GM19395 (cell line): ENCODE data around the gene LTBP1.
"Not testable (repeated sequence)": the region's sequence is repeated elsewhere in the genome, so short reads cannot be mapped to it uniquely, and the experiment has no call there.

ENCODE experiments used
- ATAC-seq: cut with Tn5 transposase; IDR thresholded peaks from one replicate; pipeline ENCODE4 v1.9.1; 2021; ENCODE audit warnings: mild to moderate bottlenecking, moderate library complexity; ENCODE audit not compliant: unreplicated experiment

LTBP1 gene

DNA sequence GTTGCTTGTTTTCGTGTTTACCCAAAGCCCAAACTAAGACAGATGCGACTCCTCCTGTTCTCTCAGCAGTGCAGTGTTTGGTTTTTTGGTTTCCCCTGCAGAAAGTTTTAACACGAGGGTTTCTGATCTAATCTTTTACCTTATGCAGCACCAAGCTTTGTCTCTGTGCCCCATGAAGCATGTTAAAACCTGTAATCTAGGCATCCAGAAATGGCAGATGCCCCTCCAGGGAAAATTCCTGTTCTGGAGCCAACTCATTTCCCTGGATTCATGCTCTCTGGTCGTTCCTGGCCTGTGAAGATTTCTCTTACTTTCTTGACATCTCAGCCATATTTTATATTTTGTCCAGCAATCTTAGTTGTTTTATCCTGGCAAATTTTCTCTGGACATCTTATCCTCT lies 91.5 kb downstream of the LTBP1 start:
- ATAC-seq, result no peak

DNA sequence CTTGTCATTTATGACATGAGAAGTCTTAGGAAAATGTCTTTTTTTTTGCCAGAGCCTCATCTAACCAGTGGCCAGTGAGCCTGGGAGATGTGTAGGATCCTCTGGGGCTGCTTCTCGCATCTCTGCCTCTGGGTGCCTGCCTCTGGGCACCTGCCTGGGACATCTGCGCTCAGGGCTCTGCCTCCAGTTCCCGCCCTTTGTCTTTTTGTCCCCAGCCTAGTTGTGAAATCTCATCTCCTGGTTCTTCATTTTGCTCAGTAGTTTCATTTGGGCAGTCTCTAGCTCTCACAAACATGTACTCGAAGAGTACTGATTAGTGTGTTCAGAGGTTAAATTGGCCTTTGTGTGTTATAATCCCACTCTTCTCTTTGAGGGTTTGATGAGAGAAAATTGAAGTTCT lies 92.0 kb downstream of the LTBP1 start:
- no peak for ATAC-seq

DNA sequence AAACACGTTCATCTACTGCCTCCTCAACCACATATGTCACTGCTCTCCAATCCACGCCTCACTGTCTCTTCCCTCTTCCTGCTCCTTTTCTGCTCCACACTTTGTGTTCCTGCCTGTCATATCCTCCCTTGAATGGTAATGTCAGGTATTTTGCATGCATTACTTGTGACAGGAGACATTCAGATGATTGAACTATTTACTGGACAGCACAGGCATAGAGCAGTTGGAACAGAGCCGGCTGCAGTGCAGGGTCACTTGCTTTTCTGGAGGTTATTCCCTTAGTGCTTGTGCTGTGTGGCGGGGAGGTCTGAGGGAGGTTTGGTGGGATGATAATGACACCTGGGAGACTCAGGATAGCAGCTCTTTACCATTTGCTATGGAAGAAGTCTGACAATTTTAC lies 93.8 kb downstream of the LTBP1 start:
- ATAC-seq, result no peak

- ATAC-seq, result no peak
Measured at GRCh38 chr2:33042265-33042664, 95.5 kb downstream of the LTBP1 start.

GRCh38 chr2:33042819-33043218 lies 96.1 kb downstream of the LTBP1 start:
- ATAC-seq, result no peak

DNA sequence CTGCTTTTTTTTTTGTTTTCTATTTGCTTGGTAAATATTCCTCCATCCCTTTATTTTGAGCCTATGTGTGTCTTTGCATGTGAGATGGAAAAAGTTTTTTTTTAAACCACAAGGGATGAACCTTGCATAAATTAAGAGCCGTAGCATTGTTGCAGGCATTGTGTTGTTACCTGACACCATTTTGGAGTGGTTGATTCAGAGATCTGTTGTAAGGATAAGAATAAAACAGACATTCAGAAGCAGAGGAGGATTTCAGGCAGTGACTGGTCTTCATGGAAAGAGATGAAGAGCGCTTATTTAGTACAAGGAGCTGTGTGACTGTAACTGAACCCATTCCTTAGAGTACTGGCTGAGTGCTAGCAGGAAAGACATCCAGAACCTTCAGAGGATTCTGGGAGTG lies 101.2 kb downstream of the LTBP1 start:
- no peak for ATAC-seq

DNA sequence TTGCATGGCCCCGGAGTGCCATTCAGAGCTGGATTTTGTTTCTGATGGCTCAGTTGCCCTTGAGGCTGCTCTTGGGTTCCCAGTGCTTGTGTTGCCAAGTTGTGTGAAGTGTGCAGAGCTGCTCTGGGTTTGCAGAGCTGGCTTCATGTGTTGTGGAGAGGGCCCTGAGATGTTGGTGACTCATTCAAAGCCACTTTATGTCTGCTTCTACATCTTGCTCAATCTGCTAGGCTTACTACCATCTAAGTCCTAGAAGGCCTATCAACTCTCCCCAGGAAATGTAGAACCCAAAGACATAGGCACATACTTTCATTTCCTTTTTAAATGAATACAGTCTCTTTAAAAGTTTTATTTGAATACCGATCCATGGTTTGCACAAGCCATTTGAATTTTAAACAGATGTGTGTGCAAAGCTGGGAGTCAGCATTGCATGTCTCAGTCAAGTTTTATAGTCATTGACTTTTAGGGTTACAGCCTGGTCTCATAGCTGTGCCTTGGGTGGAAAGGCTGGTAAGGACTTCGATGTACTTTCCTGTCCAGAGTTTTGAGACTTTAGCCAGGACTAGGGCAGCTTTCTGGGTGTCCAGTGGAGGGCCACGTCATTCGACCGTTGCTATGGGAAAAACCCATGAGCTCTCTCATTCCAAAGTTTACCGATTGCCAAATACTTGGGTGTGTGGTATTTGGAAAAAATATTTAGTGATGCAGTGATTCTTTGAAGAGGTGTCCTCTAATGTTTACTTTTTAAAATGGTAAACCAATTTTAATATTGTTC lies 105.0 kb downstream of the LTBP1 start:
- no peak for ATAC-seq

- no peak for ATAC-seq
Measured at GRCh38 chr2:33052361-33052735, 105.6 kb downstream of the LTBP1 start.

- not testable (repeated sequence) for ATAC-seq
Measured at GRCh38 chr2:33052795-33053194, 106.0 kb downstream of the LTBP1 start.

DNA sequence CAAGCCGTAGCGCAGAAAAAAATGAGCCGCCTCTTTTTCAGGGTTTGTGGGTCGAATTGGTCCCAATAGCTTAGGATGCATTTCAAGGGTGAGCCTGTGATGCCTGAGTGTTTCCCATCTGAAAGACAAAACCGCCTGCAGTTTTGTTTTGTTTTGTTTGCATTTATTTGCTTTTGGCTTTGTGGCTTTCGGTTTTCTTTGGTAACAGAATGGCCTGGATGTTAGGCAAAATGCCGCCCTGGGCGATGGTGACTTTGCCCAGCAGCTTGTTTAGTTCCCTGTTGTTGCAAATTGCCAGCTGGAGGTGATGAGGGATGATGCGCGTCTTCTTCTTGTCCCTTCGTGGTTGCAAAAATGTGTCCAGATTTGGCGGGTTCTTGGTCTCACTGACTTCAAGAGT lies 109.4 kb downstream of the LTBP1 start:
- ATAC-seq, result no peak

DNA sequence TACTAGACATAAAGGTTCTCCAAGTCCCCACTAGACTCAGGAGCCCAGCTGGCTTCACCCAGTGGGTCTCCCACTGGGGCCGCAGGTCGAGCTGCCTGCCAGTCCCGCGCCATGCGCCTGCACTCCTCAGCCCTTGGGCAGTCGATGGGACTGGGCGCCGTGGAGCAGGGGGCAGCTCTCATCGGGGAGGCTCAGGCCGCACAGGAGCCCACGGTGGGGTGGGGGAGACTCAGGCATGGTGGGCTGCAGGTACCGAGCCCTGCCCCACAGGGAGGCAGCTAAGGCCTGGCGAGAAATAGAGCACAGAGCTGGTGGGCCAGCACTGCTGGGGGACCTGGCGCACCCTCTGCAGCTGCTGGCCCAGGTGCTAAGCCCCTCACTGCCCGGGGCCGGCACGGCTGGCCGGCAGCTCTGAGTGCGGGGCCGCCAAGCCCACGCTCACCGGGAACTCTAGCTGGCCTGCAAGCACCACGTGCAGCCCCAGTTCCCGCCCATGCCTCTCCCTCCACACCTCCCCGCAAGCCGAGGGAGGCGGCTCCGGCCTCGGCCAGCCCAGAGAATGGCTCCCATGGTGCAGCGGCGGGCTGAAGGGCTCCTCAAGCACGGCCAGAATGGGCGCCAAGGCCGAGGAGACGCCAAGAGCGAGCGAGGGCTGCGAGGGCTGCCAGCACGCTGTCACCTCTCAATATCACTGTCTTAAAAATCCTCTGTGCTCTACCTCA lies 110.7 kb downstream of the LTBP1 start:
- not testable (repeated sequence) for ATAC-seq

DNA sequence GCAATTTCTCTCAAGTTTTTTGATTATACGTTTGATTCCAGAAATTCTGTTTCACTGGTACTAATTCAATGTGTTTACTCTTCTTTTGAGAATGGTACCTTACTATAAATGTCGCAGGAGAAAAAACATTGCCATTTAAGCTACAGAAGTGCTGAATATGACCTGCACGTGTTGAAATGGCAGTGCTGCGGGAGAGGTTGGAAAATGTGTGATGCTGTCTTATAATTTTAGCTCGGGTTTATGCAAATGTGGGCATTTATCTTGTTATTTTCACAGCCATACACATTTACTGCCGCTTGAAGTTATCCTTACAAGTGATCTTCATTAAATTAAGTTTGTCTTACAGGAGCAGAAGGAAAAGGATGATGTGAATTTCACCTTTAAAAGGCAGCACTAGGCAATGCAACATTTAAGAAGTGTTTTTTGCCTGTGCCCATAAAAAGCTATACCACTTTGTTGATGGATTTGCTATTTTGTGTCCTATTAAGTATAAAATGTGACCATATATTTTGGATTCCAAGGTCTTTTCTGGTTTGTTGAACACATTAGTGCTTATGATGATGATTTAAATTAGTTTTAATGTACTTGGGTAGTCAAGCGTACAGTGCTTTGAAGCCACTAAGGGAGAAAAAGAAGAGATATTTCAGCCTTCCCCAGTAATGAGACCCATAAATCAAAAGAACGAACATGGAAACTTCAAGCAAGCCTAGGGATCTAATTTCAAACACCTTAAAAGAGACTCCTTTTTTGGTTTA lies 112.1 kb downstream of the LTBP1 start:
- no peak for ATAC-seq

GRCh38 chr2:33059471-33060156 lies 112.9 kb downstream of the LTBP1 start:
- ATAC-seq, result no peak

DNA sequence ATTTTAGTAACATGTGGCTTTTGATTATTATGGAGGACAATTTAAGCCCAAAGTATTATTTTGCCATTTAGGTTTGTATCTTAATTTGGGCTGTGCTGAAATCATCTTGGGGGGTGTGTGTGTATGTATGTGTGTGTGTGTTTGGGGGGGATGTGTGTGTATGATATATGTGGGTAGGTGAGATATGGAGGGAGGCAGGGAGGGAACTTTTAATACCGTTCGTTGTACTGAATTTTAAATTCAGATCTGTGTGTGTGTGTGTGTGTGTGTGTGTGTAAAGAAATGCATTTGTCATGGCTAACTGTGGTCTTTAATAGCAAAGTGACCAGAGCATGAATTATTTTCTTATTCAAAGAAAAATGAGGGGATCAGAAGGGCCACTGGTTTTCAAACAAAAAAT lies 113.7 kb downstream of the LTBP1 start:
- no peak for ATAC-seq

- ATAC-seq, result no peak
Measured at GRCh38 chr2:33062665-33063250, 116.0 kb downstream of the LTBP1 start.

DNA sequence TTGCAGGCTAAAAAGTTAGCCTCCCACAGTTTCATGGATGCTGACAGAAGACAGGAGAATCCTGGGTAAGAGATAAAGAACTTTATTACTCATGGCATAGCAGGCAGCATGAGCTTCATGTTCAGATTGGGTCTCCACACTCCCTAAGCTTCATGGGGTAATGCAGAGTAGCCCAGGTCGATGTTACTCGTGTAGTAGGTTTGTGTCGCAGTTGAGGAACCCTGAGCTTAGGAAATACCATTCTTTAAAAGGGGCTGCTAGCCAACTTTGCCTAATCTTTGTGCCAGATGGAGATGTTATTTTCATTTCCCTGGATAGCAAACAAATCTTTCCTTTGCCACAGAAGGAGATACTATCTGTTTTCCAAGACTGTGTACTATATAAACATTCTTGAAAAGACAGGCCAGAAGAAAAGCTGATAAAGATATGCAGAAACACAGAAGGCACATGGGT lies 117.6 kb downstream of the LTBP1 start:
- ATAC-seq, result no peak

GRCh38 chr2:33067598-33067997 lies 120.8 kb downstream of the LTBP1 start:
- no peak for ATAC-seq

GRCh38 chr2:33068261-33068660 lies 121.5 kb downstream of the LTBP1 start:
- no peak for ATAC-seq

GRCh38 chr2:33069894-33070651 lies 123.3 kb downstream of the LTBP1 start:
- ATAC-seq, result no peak

- ATAC-seq, result no peak
Measured at GRCh38 chr2:33071591-33071990, 124.8 kb downstream of the LTBP1 start.
